B cell (primary cell): ENCODE results near the gene NCS1. TPM values are rescaled to one million over a fixed set of nuclear protein-coding genes. Genes with fewer than 3 reads are reported as not detected.

ENCODE experiments used
- ATAC-seq: fragments of 200-7000 bp; cut with Tn5 transposase; one replicate; pipeline ENCODE4 v1.10.0; 2021; ENCODE audit warnings: low read depth, mild to moderate bottlenecking, moderate number of reproducible peaks, moderate library complexity
- CTCF ChIA-PET: fragments of 350-600 bp; sonication (Branson Sonifier 250); formaldehyde crosslinking; loops from one replicate; lab custom pipeline; 2021; ENCODE audit warnings: antibody characterized with exemption, inconsistent platforms; lab: Charles Lee
- POLR2A ChIA-PET: fragments of 350-600 bp; sonication (Branson Sonifier 250); formaldehyde crosslinking; loops from one replicate; lab custom pipeline; 2021; ENCODE audit warnings: antibody characterized with exemption; lab: Charles Lee
- DNase-seq: peaks from one replicate; pipeline ENCODE4 v3.0.0; 2013
- H2AFZ ChIP-seq: 2 replicates; pipeline ENCODE4 v1.6.1; 2012; ENCODE audit warnings: mild to moderate bottlenecking, low read depth, low read length; ENCODE audit not compliant: insufficient read depth, poor library complexity, severe bottlenecking
- H3K27ac ChIP-seq, 2 donors: 1 replicate in 1 of 2; 2 replicates in 1 of 2; pipeline ENCODE4 v1.5.1; 2012 to 2013; ENCODE audit warnings: low read length in 2 of 2, mild to moderate bottlenecking in 2 of 2, moderate library complexity in 1 of 2
- H3K27me3 ChIP-seq, 4 experiments: fragments of 200-600 bp in 1 of 4; sonication (generic) in 1 of 4; replicated peaks in 1 of 4; 1 replicate in 2 of 4; 2 replicates in 2 of 4; pipeline versions ENCODE4 v1.6.1 to v1.7.0; 2013 to 2016; ENCODE audit warnings: low read length in 3 of 4, mild to moderate bottlenecking in 2 of 4, mixed read lengths in 1 of 4, moderate library complexity in 1 of 4; ENCODE audit not compliant: insufficient read depth in 4 of 4, control insufficient read depth in 3 of 4; ENCODE audit errors: control extremely low read depth in 1 of 4
- H3K36me3 ChIP-seq, 2 experiments: replicated peaks in 1 of 2; 1 replicate in 1 of 2; 2 replicates in 1 of 2; pipeline versions ENCODE4 v1.6.1 to v1.7.1; 2013; ENCODE audit warnings: low read length in 1 of 2; ENCODE audit not compliant: insufficient read depth in 2 of 2, control insufficient read depth in 1 of 2; ENCODE audit errors: control extremely low read depth in 1 of 2, extremely low read depth in 1 of 2
- H3K4me1 ChIP-seq, 2 donors: fragments of 200-600 bp in 1 of 2; sonication (generic) in 1 of 2; 1 replicate in 1 of 2; 2 replicates in 1 of 2; pipeline versions ENCODE4 v1.5.1 to v1.6.1; 2013 to 2017; ENCODE audit warnings: low read length in 2 of 2; ENCODE audit not compliant: control insufficient read depth in 2 of 2, insufficient read depth in 2 of 2
- H3K4me2 ChIP-seq: replicated peaks from 2 replicates; pipeline ENCODE3; 2012; ENCODE audit warnings: mild to moderate bottlenecking, low read depth, low read length; ENCODE audit not compliant: poor library complexity, severe bottlenecking
- H3K4me3 ChIP-seq, 5 experiments: fragments of 200-600 bp in 1 of 5; sonication (generic) in 1 of 5; 1 replicate in 3 of 5; 2 replicates in 2 of 5; pipeline versions ENCODE4 v1.5.1 to v1.7.0; 2011 to 2016; ENCODE audit warnings: low read length in 4 of 5, mild to moderate bottlenecking in 4 of 5, low read depth in 2 of 5, control low read depth in 1 of 5, moderate library complexity in 1 of 5; ENCODE audit not compliant: insufficient read depth in 1 of 5; ENCODE audit errors: control extremely low read depth in 1 of 5, extremely low read depth in 1 of 5
- H3K79me2 ChIP-seq: fragments of 200-600 bp; sonication (generic); one replicate; pipeline ENCODE4 v1.6.0; 2016; ENCODE audit warnings: low read length; ENCODE audit not compliant: control insufficient read depth, insufficient read depth
- H3K9ac ChIP-seq: fragments of 200-600 bp; sonication (generic); 2 replicates; pipeline ENCODE4 v1.6.1; 2017; ENCODE audit warnings: mild to moderate bottlenecking, low read length, moderate library complexity
- H3K9me3 ChIP-seq, 3 donors: one replicate each; pipeline versions ENCODE4 v1.6.1 to v1.7.1; 2013; ENCODE audit warnings: low read length in 2 of 3; ENCODE audit not compliant: control insufficient read depth in 2 of 3, insufficient read depth in 1 of 3; ENCODE audit errors: control extremely low read depth in 1 of 3
- H4K20me1 ChIP-seq: 2 replicates; pipeline ENCODE4 v1.6.0; 2012; ENCODE audit warnings: mild to moderate bottlenecking, low read length; ENCODE audit not compliant: insufficient read depth, control insufficient read depth, poor library complexity, severe bottlenecking
- H3K27ac Mint-ChIP-seq: one replicate; pipeline ENCODE4 v1.8.0; 2021; ENCODE audit warnings: mixed read lengths
- H3K27me3 Mint-ChIP-seq: one replicate; pipeline ENCODE4 v1.8.0; 2021; ENCODE audit warnings: mixed read lengths
- H3K4me1 Mint-ChIP-seq: one replicate; pipeline ENCODE4 v1.8.0; 2021; ENCODE audit warnings: mixed read lengths
- H3K4me3 Mint-ChIP-seq: one replicate; pipeline ENCODE4 v1.8.0; 2021; ENCODE audit warnings: mixed read lengths
- H3K9me3 Mint-ChIP-seq: one replicate; pipeline ENCODE4 v1.8.0; 2022; ENCODE audit warnings: mixed read lengths; ENCODE audit not compliant: insufficient read depth
- EZH2 ChIP-seq: IDR thresholded peaks from 2 replicates; pipeline ENCODE4 v1.6.1; 2012; ENCODE audit warnings: borderline replicate concordance, low read depth, mild to moderate bottlenecking, moderate library complexity, low read length; ENCODE audit not compliant: insufficient read depth, poor library complexity, severe bottlenecking
- WGBS: methylation state at CpG from one replicate; pipeline ENCODE4 v1.1.5; 2013; ENCODE audit warnings: missing lambda C conversion rate; ENCODE audit not compliant: insufficient coverage; 5-methylcytosine and 5-hydroxymethylcytosine counted together
- intact Hi-C: fragments of 100-400 bp; cut with micrococcal nuclease; formaldehyde crosslinking; loops from one replicate; pipeline ENCODE4 v1.10.0; 2022
- polyA plus RNA-seq: library from polyadenylated mRNA; depleted of rRNA; stranded (reverse); fragments of >200 nt; gene quantifications from 2 replicates; pipeline ENCODE4 v1.2.3, GENCODE V29; 2012
- total RNA-seq, 2 donors: library from RNA; stranded (reverse); fragments of 120-200 nt in 1 of 2; gene quantifications; 1 replicate in 1 of 2; 2 replicates in 1 of 2; pipeline versions ENCODE4 v1.2.3 to v1.2.4, GENCODE V29; 2013 to 2022
- TF ChIP-seq, protein P1 (sequence below): fragments of 200-600 bp; IDR thresholded peaks from one replicate; pipeline ENCODE4 v1.8.0; 2022; ENCODE audit warnings: antibody characterized with exemption, mild to moderate bottlenecking

Gene NCS1
- total and polyA plus RNA-seq, 2 donors (not counting 1 experiment from before 2014, with no cell fraction given) = 0.39 TPM; not detected in 1

DNA sequence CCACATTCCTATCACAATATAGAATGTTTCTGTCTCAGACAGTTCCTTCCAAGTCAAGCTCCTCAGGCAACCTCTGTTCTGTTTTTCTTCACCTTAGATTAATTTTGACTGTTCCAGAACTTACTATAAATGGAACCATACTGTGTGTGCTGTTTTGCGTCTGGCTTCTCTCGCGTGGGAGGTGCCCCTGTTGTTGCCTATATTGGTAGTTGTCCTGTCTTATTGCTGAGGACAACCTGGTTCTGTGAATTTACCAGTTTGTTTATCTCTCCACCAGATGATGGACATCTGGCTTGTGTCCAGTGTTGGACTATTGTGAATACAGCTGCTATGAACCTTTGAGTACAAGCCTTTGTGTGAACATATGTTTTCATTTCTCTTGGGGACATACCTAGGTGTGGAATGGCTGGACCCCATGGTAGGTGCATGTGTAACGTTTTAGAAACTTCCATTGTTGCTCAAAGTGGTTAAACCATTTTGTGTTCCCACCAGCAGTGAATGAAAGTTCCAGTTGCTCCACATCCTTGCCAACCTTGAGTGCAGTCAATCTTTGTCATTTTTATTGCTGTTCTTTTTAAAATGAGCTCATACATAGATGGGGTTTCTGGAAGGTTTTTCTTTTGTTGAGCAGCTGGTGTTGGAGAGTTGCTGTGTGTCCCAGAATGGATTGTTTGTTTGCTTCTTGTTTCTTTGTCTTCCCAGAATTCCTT lies 111.5 kb downstream of the NCS1 start:
- no peaks in the 10 kb centered on the region for H3K36me3 ChIP-seq
- H3K4me1 ChIP-seq = no peaks in the 10 kb centered on the region
- H3K27ac ChIP-seq = no peak overlapping the region
- no peaks in the 10 kb centered on the region for H3K9me3 Mint-ChIP-seq
- H3K4me3 ChIP-seq = no peak overlapping the region
- no peaks in the 10 kb centered on the region for H4K20me1 ChIP-seq
- no peak for ATAC-seq
- no peaks in the 10 kb centered on the region for H3K4me1 Mint-ChIP-seq
- no peaks in the 10 kb centered on the region for H3K79me2 ChIP-seq
- POLR2A ChIA-PET = no interaction called here
- no peak overlapping the region for H3K4me2 ChIP-seq
- peaks cover 0 to 7% (median 0%) of the 10 kb centered on the region in 4 experiments for H3K27me3 ChIP-seq
- H3K27ac Mint-ChIP-seq = no peak overlapping the region
- 38% methylated on average over 1 of the region's 4 CpGs for WGBS
- peaks cover 30% of the 10 kb centered on the region for H3K27me3 Mint-ChIP-seq
- H3K9me3 ChIP-seq = no peaks in the 10 kb centered on the region
- no peak for DNase-seq
- H2AFZ ChIP-seq = no peak overlapping the region
- CTCF ChIA-PET = no interaction called here
- intact Hi-C loops = no loop called here
- no peak overlapping the region for H3K4me3 Mint-ChIP-seq
- H3K9ac ChIP-seq = no peak overlapping the region
- TF ChIP-seq, protein P1, sequence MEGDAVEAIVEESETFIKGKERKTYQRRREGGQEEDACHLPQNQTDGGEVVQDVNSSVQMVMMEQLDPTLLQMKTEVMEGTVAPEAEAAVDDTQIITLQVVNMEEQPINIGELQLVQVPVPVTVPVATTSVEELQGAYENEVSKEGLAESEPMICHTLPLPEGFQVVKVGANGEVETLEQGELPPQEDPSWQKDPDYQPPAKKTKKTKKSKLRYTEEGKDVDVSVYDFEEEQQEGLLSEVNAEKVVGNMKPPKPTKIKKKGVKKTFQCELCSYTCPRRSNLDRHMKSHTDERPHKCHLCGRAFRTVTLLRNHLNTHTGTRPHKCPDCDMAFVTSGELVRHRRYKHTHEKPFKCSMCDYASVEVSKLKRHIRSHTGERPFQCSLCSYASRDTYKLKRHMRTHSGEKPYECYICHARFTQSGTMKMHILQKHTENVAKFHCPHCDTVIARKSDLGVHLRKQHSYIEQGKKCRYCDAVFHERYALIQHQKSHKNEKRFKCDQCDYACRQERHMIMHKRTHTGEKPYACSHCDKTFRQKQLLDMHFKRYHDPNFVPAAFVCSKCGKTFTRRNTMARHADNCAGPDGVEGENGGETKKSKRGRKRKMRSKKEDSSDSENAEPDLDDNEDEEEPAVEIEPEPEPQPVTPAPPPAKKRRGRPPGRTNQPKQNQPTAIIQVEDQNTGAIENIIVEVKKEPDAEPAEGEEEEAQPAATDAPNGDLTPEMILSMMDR = no peak
- no peak for TF ChIP-seq EZH2

DNA sequence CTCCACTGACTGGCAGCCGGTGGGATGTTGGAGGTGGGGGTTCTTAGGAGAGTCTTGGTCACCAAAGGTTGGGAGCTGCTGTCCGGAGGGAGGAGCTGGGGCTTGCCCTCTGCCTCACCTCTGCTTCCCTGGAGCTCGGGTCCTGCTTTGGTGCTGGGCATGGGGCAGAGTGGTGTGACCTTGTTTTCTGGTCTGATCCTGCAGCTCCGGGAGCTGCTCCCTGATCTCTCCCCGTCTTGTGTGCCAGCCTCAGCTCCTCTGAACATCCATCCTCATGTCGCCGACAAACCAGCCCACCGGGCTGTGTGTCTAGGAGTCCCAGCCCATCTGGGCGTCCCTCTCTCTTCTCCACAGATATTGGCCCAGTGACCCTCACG lies 112.0 kb downstream of the NCS1 start:
- Histone ChIP-seq H3K9ac (no peak overlapping the region), H3K27ac (no peak overlapping the region), H3K27me3 (peaks cover 0 to 7% (median 0%) of the 10 kb centered on the region in 4 experiments), H3K4me3 (no peak overlapping the region), H3K4me2 (no peak overlapping the region), H3K9me3 (no peaks in the 10 kb centered on the region), H2AFZ (no peak overlapping the region), H3K36me3 (no peaks in the 10 kb centered on the region), H4K20me1 (no peaks in the 10 kb centered on the region), H3K79me2 (no peaks in the 10 kb centered on the region), H3K4me1 (no peaks in the 10 kb centered on the region)
- Mint-ChIP-seq H3K4me1 (no peaks in the 10 kb centered on the region), H3K4me3 (no peak overlapping the region), H3K9me3 (no peaks in the 10 kb centered on the region), H3K27ac (no peak overlapping the region), H3K27me3 (peaks cover 30% of the 10 kb centered on the region)
- ATAC-seq (no peak), DNase-seq (no peak)
- ChIA-PET POLR2A (no interaction called here), CTCF (no interaction called here)
- whole genome bisulfite sequencing = 90% methylated on average over 6 of the region's 10 CpGs
- TF ChIP-seq, protein P1 = no peak
- no peak for TF ChIP-seq EZH2
- intact Hi-C loops = no loop called here
